WTC11 (cell line): ENCODE measurements around the gene GPR143. TPM values are rescaled to one million over a fixed set of nuclear protein-coding genes. Genes with fewer than 3 reads are reported as not detected.

Experiments
- ATAC-seq: fragments of 200-7000 bp; cut with Tn5 transposase; 2 replicates; pipeline ENCODE4 v1.10.0; 2021; ENCODE audit warnings: mild to moderate bottlenecking, moderate library complexity
- CTCF ChIA-PET: fragments of 300-600 bp; sonication (Branson Sonifier 250); formaldehyde crosslinking; loops from one replicate; lab custom pipeline; 2021; ENCODE audit warnings: antibody characterized with exemption; lab: Charles Lee
- POLR2A ChIA-PET: fragments of 350-600 bp; sonication (Branson Sonifier 250); formaldehyde crosslinking; loops from one replicate; lab custom pipeline; 2021; ENCODE audit warnings: antibody characterized with exemption; lab: Charles Lee
- DNase-seq: peaks from one replicate; pipeline ENCODE4 v3.0.0; 2021; ENCODE audit warnings: low spot score
- H3K27ac Mint-ChIP-seq: 2 replicates; pipeline ENCODE4 v1.8.0; 2021; ENCODE audit warnings: mixed read lengths
- H3K27me3 Mint-ChIP-seq: 2 replicates; pipeline ENCODE4 v1.8.0; 2021; ENCODE audit warnings: low read depth, mild to moderate bottlenecking, moderate library complexity, mixed read lengths
- H3K36me3 Mint-ChIP-seq: 2 replicates; pipeline ENCODE4 v1.8.0; 2021; ENCODE audit warnings: mixed read lengths
- H3K4me1 Mint-ChIP-seq: 2 replicates; pipeline ENCODE4 v1.8.0; 2022; ENCODE audit warnings: mixed read lengths
- H3K4me3 Mint-ChIP-seq: 2 replicates; pipeline ENCODE4 v1.8.0; 2021; ENCODE audit warnings: mild to moderate bottlenecking, moderate library complexity, mixed read lengths
- H3K9me3 Mint-ChIP-seq: 2 replicates; pipeline ENCODE4 v1.8.0; 2021; ENCODE audit warnings: mixed read lengths
- CBFB ChIP-seq: sonication (generic); formaldehyde crosslinking; IDR thresholded peaks from 2 replicates; pipeline ENCODE4 v1.8.1; 2022; ENCODE audit warnings: mild to moderate bottlenecking, low read depth, missing genetic modification reagents
- ESRRA ChIP-seq: sonication (generic); formaldehyde crosslinking; IDR thresholded peaks from 2 replicates; pipeline ENCODE4 v1.8.1; 2022; ENCODE audit warnings: mild to moderate bottlenecking, missing genetic modification reagents, borderline replicate concordance
- FOXP1 ChIP-seq: sonication (generic); formaldehyde crosslinking; IDR thresholded peaks from 2 replicates; pipeline ENCODE4 v1.8.0; 2022; ENCODE audit warnings: missing genetic modification reagents, mild to moderate bottlenecking, moderate library complexity, borderline replicate concordance
- GTF2I ChIP-seq: fragments of 250-450 bp; sonication (Bioruptor Pico); conservative IDR thresholded peaks from 2 replicates; pipeline ENCODE4 v1.4.0; 2021; ENCODE audit warnings: mild to moderate bottlenecking
- HMGA2 ChIP-seq: fragments of 250-450 bp; sonication (Bioruptor Pico); IDR thresholded peaks from 2 replicates; pipeline ENCODE4 v1.4.0; 2021; ENCODE audit warnings: mild to moderate bottlenecking, moderate library complexity
- JUN ChIP-seq: sonication (generic); formaldehyde crosslinking; IDR thresholded peaks from 2 replicates; pipeline ENCODE4 v1.8.0; 2023; ENCODE audit warnings: mild to moderate bottlenecking, missing genetic modification reagents
- MXD4 ChIP-seq: fragments of 250-450 bp; sonication (Bioruptor Pico); IDR thresholded peaks from 2 replicates; pipeline ENCODE4 v1.8.0; 2021; ENCODE audit warnings: mild to moderate bottlenecking, moderate library complexity, borderline replicate concordance
- MYBL2 ChIP-seq: sonication (generic); formaldehyde crosslinking; IDR thresholded peaks from 2 replicates; pipeline ENCODE4 v1.8.1; 2023; ENCODE audit warnings: mild to moderate bottlenecking, moderate library complexity, missing genetic modification reagents
- NR1H2 ChIP-seq: sonication (generic); formaldehyde crosslinking; IDR thresholded peaks from 2 replicates; pipeline ENCODE4 v1.9.0; 2021; ENCODE audit warnings: mild to moderate bottlenecking, moderate library complexity, missing genetic modification reagents
- SMAD3 ChIP-seq: sonication (generic); formaldehyde crosslinking; IDR thresholded peaks from 2 replicates; pipeline ENCODE4 v1.8.0; 2022; ENCODE audit warnings: missing genetic modification reagents, mild to moderate bottlenecking, borderline replicate concordance
- SP1 ChIP-seq: sonication (generic); formaldehyde crosslinking; conservative IDR thresholded peaks from 2 replicates; pipeline ENCODE4 v1.8.1; 2022; ENCODE audit warnings: missing genetic modification reagents
- TEAD1 ChIP-seq: sonication (generic); formaldehyde crosslinking; IDR thresholded peaks from 2 replicates; pipeline ENCODE4 v1.8.0; 2022; ENCODE audit warnings: mild to moderate bottlenecking, missing genetic modification reagents
- ZNF138 ChIP-seq: sonication (generic); formaldehyde crosslinking; conservative IDR thresholded peaks from 2 replicates; pipeline ENCODE4 v1.8.1; 2022; ENCODE audit warnings: mild to moderate bottlenecking, moderate library complexity, missing genetic modification reagents
- ZNF219 ChIP-seq: sonication (generic); formaldehyde crosslinking; IDR thresholded peaks from 2 replicates; pipeline ENCODE4 v1.8.0; 2023; ENCODE audit warnings: missing genetic modification reagents, mild to moderate bottlenecking, borderline replicate concordance
- ZNF232 ChIP-seq: sonication (generic); formaldehyde crosslinking; IDR thresholded peaks from 2 replicates; pipeline ENCODE4 v1.8.0; 2022; ENCODE audit warnings: mild to moderate bottlenecking, missing genetic modification reagents
- total RNA-seq: library from RNA; stranded (reverse); gene quantifications from 3 replicates; pipeline ENCODE4 v1.2.3, GENCODE V29; 2021
- TF ChIP-seq, protein P1 (sequence below): sonication (generic); formaldehyde crosslinking; IDR thresholded peaks from 2 replicates; pipeline ENCODE4 v1.8.0; 2022; ENCODE audit warnings: mild to moderate bottlenecking, missing genetic modification reagents
- TF ChIP-seq, protein P2 (sequence below): sonication (generic); formaldehyde crosslinking; IDR thresholded peaks from 2 replicates; pipeline ENCODE4 v1.8.0; 2022; ENCODE audit warnings: missing genetic modification reagents
- TF ChIP-seq, protein P3 (sequence below): sonication (generic); formaldehyde crosslinking; IDR thresholded peaks from 2 replicates; pipeline ENCODE4 v1.8.1; 2023; ENCODE audit warnings: mild to moderate bottlenecking, missing genetic modification reagents, borderline replicate concordance
- TF ChIP-seq, protein P4 (sequence below): fragments of 250-450 bp; sonication (Bioruptor Pico); IDR thresholded peaks from 2 replicates; pipeline ENCODE4 v1.8.0; 2021; ENCODE audit warnings: mild to moderate bottlenecking
- TF ChIP-seq, protein P5 (sequence below): sonication (generic); formaldehyde crosslinking; IDR thresholded peaks from 2 replicates; pipeline ENCODE4 v1.8.1; 2022; ENCODE audit warnings: mild to moderate bottlenecking, missing genetic modification reagents, moderate library complexity, borderline replicate concordance
- TF ChIP-seq, protein P6 (sequence below): sonication (generic); formaldehyde crosslinking; IDR thresholded peaks from 2 replicates; pipeline ENCODE4 v1.8.1; 2023; ENCODE audit warnings: mild to moderate bottlenecking, missing genetic modification reagents

Gene GPR143
- total RNA-seq, 1 experiment from 2014 or later = 18.3 TPM

DNA sequence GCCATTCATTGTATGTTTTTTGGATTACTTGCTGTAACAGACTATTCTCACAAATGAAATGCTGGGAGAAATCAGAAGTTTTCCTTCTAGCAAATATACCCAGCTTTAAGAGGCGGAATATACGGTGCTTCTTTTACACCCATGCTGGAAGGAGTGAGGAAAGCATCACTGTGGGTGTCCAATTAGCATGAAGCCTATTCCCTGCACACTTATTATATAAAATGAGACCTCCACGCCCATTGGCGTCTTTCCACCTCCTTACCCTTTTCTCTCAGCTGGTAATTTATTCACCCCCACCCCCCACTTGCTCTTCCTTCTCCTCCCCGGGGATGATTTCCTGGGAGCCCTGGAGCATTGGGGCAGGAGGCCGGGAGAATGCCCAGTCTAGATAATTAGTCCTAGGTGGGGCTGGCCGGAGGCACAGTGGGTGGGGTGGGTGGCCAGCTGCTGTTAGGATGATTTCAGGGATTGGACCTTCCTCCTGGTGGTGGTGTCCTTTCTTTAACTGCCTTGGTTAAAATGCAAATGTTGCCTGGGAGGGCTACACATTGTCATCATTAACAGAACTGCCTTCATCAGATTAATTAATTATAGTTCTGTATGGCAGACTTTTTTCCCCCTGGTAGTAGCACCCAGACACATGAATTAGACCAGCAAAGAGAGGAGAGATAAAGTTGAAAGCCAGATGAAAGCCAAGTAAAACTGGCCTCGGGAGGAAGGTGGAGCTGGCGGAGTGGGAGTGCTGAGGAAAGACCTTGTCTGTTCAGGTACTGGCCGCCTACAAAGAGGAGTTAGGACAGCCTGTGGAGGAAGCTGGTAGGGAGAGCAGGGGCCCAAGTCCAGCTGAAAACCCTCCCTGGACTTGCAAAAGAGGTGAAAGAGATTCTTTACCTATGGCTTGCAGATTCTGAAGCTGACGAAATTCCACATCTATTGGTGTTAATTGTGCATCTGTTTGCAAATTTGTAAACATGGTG lies 32.0 kb upstream of the GPR143 start:
- peak; percentile 78 for ATAC-seq
- POLR2A ChIA-PET = interaction anchor here (0.6 kb wide), 1 partner anchor 22 kb away, joined by 3 read pairs; no protein-coding TSS in a partner anchor
- H3K9me3 Mint-ChIP-seq = peaks cover 14% of the 10 kb centered on the region
- TF ChIP-seq ESRRA (CRISPR knock-in tag) = no peak
- TF ChIP-seq, protein P1, sequence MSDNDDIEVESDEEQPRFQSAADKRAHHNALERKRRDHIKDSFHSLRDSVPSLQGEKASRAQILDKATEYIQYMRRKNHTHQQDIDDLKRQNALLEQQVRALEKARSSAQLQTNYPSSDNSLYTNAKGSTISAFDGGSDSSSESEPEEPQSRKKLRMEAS (CRISPR knock-in tag) = no peak
- no peak for TF ChIP-seq ZNF138 (CRISPR knock-in tag)
- no peak for TF ChIP-seq CBFB (CRISPR knock-in tag)
- no peak for TF ChIP-seq MXD4 (CRISPR knock-in tag)
- TF ChIP-seq, protein P2, sequence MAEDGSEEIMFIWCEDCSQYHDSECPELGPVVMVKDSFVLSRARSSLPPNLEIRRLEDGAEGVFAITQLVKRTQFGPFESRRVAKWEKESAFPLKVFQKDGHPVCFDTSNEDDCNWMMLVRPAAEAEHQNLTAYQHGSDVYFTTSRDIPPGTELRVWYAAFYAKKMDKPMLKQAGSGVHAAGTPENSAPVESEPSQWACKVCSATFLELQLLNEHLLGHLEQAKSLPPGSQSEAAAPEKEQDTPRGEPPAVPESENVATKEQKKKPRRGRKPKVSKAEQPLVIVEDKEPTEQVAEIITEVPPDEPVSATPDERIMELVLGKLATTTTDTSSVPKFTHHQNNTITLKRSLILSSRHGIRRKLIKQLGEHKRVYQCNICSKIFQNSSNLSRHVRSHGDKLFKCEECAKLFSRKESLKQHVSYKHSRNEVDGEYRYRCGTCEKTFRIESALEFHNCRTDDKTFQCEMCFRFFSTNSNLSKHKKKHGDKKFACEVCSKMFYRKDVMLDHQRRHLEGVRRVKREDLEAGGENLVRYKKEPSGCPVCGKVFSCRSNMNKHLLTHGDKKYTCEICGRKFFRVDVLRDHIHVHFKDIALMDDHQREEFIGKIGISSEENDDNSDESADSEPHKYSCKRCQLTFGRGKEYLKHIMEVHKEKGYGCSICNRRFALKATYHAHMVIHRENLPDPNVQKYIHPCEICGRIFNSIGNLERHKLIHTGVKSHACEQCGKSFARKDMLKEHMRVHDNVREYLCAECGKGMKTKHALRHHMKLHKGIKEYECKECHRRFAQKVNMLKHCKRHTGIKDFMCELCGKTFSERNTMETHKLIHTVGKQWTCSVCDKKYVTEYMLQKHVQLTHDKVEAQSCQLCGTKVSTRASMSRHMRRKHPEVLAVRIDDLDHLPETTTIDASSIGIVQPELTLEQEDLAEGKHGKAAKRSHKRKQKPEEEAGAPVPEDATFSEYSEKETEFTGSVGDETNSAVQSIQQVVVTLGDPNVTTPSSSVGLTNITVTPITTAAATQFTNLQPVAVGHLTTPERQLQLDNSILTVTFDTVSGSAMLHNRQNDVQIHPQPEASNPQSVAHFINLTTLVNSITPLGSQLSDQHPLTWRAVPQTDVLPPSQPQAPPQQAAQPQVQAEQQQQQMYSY = no peak
- no peak for TF ChIP-seq JUN (CRISPR knock-in tag)
- TF ChIP-seq, protein P3, sequence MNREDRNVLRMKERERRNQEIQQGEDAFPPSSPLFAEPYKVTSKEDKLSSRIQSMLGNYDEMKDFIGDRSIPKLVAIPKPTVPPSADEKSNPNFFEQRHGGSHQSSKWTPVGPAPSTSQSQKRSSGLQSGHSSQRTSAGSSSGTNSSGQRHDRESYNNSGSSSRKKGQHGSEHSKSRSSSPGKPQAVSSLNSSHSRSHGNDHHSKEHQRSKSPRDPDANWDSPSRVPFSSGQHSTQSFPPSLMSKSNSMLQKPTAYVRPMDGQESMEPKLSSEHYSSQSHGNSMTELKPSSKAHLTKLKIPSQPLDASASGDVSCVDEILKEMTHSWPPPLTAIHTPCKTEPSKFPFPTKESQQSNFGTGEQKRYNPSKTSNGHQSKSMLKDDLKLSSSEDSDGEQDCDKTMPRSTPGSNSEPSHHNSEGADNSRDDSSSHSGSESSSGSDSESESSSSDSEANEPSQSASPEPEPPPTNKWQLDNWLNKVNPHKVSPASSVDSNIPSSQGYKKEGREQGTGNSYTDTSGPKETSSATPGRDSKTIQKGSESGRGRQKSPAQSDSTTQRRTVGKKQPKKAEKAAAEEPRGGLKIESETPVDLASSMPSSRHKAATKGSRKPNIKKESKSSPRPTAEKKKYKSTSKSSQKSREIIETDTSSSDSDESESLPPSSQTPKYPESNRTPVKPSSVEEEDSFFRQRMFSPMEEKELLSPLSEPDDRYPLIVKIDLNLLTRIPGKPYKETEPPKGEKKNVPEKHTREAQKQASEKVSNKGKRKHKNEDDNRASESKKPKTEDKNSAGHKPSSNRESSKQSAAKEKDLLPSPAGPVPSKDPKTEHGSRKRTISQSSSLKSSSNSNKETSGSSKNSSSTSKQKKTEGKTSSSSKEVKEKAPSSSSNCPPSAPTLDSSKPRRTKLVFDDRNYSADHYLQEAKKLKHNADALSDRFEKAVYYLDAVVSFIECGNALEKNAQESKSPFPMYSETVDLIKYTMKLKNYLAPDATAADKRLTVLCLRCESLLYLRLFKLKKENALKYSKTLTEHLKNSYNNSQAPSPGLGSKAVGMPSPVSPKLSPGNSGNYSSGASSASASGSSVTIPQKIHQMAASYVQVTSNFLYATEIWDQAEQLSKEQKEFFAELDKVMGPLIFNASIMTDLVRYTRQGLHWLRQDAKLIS = no peak
- TF ChIP-seq HMGA2 (CRISPR knock-in tag) = no peak
- no peak for TF ChIP-seq ZNF232
- TF ChIP-seq TEAD1 (CRISPR knock-in tag) = no peak
- no peak for TF ChIP-seq SP1 (CRISPR knock-in tag)
- no peak for TF ChIP-seq SMAD3 (CRISPR knock-in tag)
- TF ChIP-seq MYBL2 (CRISPR knock-in tag) = no peak
- TF ChIP-seq, all 79 proteins: peak for 0
- DNase-seq = peak; percentile 12
- Mint-ChIP-seq H3K4me3 (peak overlapping the region; percentile 43), H3K36me3 (peaks cover 18% of the 10 kb centered on the region), H3K27ac (peak overlapping the region; percentile 93), H3K4me1 (peaks cover 24% of the 10 kb centered on the region), H3K27me3 (no peaks in the 10 kb centered on the region)
- CTCF ChIA-PET = interaction anchor here (0.8 kb wide), 1 partner anchor 322 kb away, joined by 3 read pairs; no protein-coding TSS in a partner anchor

DNA sequence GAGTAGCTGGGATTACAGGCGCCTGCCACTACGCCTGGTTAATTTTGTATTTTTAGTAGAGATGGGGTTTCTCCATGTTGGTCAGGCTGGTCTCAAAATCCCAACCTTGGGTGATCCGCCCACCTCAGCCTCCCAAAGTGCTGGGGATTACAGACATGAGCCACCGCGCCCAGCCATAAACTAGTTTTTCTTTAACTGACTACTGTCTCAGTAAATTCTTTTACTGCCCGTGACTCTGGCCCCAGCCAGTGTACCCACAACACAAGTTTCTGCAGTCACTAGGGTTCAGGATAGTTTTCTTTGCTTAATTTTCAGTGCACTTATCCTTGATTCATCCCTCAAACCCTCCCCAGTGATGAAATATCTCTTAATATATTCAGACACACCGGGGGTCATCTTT lies 28.8 kb upstream of the GPR143 start:
- POLR2A ChIA-PET = no interaction called here
- H3K9me3 Mint-ChIP-seq = peaks cover 8% of the 10 kb centered on the region
- H3K27me3 Mint-ChIP-seq = no peaks in the 10 kb centered on the region
- CTCF ChIA-PET = no interaction called here
- H3K4me1 Mint-ChIP-seq = peaks cover 39% of the 10 kb centered on the region
- peaks cover 9% of the 10 kb centered on the region for H3K36me3 Mint-ChIP-seq
- no peak overlapping the region for H3K4me3 Mint-ChIP-seq
- H3K27ac Mint-ChIP-seq = no peak overlapping the region
- ATAC-seq (no peak), DNase-seq (no peak)
- TF ChIP-seq FOXP1 (CRISPR knock-in tag) (no peak), ZNF232 (no peak), GTF2I (CRISPR knock-in tag) (no peak), ZNF219 (CRISPR knock-in tag) (no peak), SP1 (CRISPR knock-in tag) (no peak), NR1H2 (no peak), HMGA2 (CRISPR knock-in tag) (no peak)
- TF ChIP-seq, protein P4, sequence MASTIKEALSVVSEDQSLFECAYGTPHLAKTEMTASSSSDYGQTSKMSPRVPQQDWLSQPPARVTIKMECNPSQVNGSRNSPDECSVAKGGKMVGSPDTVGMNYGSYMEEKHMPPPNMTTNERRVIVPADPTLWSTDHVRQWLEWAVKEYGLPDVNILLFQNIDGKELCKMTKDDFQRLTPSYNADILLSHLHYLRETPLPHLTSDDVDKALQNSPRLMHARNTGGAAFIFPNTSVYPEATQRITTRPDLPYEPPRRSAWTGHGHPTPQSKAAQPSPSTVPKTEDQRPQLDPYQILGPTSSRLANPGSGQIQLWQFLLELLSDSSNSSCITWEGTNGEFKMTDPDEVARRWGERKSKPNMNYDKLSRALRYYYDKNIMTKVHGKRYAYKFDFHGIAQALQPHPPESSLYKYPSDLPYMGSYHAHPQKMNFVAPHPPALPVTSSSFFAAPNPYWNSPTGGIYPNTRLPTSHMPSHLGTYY (CRISPR knock-in tag) = no peak
- TF ChIP-seq, protein P5, sequence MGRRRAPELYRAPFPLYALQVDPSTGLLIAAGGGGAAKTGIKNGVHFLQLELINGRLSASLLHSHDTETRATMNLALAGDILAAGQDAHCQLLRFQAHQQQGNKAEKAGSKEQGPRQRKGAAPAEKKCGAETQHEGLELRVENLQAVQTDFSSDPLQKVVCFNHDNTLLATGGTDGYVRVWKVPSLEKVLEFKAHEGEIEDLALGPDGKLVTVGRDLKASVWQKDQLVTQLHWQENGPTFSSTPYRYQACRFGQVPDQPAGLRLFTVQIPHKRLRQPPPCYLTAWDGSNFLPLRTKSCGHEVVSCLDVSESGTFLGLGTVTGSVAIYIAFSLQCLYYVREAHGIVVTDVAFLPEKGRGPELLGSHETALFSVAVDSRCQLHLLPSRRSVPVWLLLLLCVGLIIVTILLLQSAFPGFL = no peak
- TF ChIP-seq, protein P6, sequence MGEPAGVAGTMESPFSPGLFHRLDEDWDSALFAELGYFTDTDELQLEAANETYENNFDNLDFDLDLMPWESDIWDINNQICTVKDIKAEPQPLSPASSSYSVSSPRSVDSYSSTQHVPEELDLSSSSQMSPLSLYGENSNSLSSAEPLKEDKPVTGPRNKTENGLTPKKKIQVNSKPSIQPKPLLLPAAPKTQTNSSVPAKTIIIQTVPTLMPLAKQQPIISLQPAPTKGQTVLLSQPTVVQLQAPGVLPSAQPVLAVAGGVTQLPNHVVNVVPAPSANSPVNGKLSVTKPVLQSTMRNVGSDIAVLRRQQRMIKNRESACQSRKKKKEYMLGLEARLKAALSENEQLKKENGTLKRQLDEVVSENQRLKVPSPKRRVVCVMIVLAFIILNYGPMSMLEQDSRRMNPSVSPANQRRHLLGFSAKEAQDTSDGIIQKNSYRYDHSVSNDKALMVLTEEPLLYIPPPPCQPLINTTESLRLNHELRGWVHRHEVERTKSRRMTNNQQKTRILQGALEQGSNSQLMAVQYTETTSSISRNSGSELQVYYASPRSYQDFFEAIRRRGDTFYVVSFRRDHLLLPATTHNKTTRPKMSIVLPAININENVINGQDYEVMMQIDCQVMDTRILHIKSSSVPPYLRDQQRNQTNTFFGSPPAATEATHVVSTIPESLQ (CRISPR knock-in tag) = no peak
